KMS-11 (cell line): ENCODE results near the gene ILF2.

ENCODE experiments used
- H2AFZ ChIP-seq: fragments of 200-600 bp; sonication (generic); 2 replicates; pipeline ENCODE4 v1.6.1; 2016; ENCODE audit warnings: antibody characterized with exemption, mixed run types, low read depth
- H3K27ac ChIP-seq: fragments of 200-600 bp; sonication (generic); 2 replicates; pipeline ENCODE4 v1.6.1; 2016; ENCODE audit warnings: mild to moderate bottlenecking, mixed run types
- H3K27me3 ChIP-seq: fragments of 200-600 bp; sonication (generic); 2 replicates; pipeline ENCODE4 v1.6.1; 2017; ENCODE audit warnings: mild to moderate bottlenecking, low read depth, mixed run types, moderate library complexity; ENCODE audit not compliant: insufficient read depth
- H3K36me3 ChIP-seq: fragments of 200-600 bp; sonication (generic); 2 replicates; pipeline ENCODE4 v1.6.1; 2017; ENCODE audit warnings: mild to moderate bottlenecking, mixed run types; ENCODE audit not compliant: insufficient read depth
- H3K4me1 ChIP-seq: fragments of 200-600 bp; sonication (generic); 2 replicates; pipeline ENCODE4 v1.6.1; 2016; ENCODE audit warnings: mild to moderate bottlenecking, low read depth, mixed run types; ENCODE audit not compliant: poor library complexity, severe bottlenecking
- H3K4me2 ChIP-seq: fragments of 200-600 bp; sonication (generic); 2 replicates; pipeline ENCODE4 v1.7.0; 2016; ENCODE audit warnings: mild to moderate bottlenecking, mixed run types
- H3K4me3 ChIP-seq: fragments of 200-600 bp; sonication (generic); IDR thresholded peaks from 2 replicates; pipeline ENCODE4 v1.6.1; 2017; ENCODE audit warnings: low read depth, low read length, mixed read lengths; ENCODE audit not compliant: insufficient read depth
- H3K79me2 ChIP-seq: fragments of 200-600 bp; sonication (generic); 2 replicates; pipeline ENCODE4 v1.6.1; 2016; ENCODE audit warnings: low read depth, mixed run types; ENCODE audit not compliant: insufficient read depth
- H3K9ac ChIP-seq: fragments of 200-600 bp; sonication (generic); 2 replicates; pipeline ENCODE4 v1.6.1; 2016; ENCODE audit warnings: mild to moderate bottlenecking, mixed run types
- H4K20me1 ChIP-seq: fragments of 200-600 bp; sonication (generic); 2 replicates; pipeline ENCODE4 v1.6.1; 2016; ENCODE audit warnings: mild to moderate bottlenecking, mixed run types; ENCODE audit not compliant: insufficient read depth
- TF ChIP-seq, protein P1 (sequence below): fragments of 200-600 bp; sonication (generic); conservative IDR thresholded peaks from 2 replicates; pipeline ENCODE4 v1.6.1; 2017; ENCODE audit warnings: low read depth, mild to moderate bottlenecking, antibody characterized with exemption, low read length, moderate library complexity, mixed read lengths

The ILF2 gene

DNA sequence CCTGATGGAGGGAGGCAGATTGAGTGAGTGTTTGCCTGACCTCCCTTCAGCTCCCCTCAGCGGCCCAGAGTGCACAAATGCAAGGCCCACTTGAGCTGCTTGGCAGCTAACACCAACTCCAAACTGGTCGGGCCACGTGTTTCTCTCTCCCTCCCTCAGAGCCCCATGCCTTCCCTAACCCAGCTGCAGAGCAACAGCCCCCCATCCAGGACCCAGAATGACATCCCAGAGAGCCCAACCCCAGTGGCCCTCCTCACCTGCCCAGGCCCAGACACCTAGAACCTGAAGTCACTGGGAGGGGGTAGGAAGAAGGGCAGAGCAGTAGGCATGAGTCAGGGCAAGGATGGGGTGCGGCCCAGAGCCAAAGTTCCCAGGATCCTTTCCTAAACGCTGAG lies 53.9 kb downstream of the ILF2 start:
- no peaks in the 10 kb centered on the region for H3K27me3 ChIP-seq
- no peak overlapping the region for H3K4me3 ChIP-seq
- H3K9ac ChIP-seq = no peak overlapping the region
- H3K36me3 ChIP-seq = no peaks in the 10 kb centered on the region
- no peaks in the 10 kb centered on the region for H3K79me2 ChIP-seq
- H4K20me1 ChIP-seq = no peaks in the 10 kb centered on the region
- H3K4me1 ChIP-seq = no peaks in the 10 kb centered on the region
- no peak overlapping the region for H3K27ac ChIP-seq
- TF ChIP-seq, protein P1, sequence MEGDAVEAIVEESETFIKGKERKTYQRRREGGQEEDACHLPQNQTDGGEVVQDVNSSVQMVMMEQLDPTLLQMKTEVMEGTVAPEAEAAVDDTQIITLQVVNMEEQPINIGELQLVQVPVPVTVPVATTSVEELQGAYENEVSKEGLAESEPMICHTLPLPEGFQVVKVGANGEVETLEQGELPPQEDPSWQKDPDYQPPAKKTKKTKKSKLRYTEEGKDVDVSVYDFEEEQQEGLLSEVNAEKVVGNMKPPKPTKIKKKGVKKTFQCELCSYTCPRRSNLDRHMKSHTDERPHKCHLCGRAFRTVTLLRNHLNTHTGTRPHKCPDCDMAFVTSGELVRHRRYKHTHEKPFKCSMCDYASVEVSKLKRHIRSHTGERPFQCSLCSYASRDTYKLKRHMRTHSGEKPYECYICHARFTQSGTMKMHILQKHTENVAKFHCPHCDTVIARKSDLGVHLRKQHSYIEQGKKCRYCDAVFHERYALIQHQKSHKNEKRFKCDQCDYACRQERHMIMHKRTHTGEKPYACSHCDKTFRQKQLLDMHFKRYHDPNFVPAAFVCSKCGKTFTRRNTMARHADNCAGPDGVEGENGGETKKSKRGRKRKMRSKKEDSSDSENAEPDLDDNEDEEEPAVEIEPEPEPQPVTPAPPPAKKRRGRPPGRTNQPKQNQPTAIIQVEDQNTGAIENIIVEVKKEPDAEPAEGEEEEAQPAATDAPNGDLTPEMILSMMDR = 0 out of 2 replicates have a peak, but pooled peaks have one; percentile 4
- H3K4me2 ChIP-seq = no peak overlapping the region
- no peak overlapping the region for H2AFZ ChIP-seq

DNA sequence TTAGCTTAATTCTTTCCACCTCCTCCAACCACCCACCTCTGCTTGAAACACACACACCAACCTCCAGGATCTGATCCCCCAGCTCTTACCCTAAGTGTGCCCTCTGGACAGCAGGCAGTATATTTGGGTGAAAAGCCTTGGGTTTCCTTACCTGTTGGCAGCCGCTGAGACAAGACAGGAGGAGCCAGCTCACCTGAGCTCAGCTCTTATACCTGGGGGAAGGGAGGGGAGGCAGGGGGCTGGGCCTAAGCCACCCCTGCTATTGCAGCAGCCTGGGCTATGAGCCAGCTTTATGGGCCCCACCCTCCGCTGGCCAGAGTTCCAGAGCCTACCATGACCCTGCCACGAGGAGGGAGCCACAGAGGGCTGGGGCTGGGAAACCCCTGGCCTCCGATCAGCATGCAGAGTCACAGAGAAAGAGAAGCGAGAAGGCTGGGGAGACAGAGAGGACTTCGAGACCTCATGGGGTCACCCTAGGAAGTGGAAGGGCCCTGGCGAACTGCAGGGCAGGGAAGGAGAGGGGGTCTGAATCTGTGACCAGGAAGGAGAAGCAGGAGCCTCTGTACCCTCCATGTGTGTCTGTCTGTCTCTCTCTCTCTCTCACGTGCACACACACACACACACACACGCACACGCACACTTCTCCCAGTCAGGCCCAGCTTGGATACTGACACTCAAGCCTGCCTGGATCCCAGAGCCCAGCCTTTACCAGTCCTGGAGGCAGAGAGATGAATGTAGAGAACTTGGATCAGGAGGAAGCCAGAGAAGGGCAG lies 54.5 kb downstream of the ILF2 start, which contains the start of gene S100A14:
Gene S100A14 (minus strand): TSS at position 182 of the 773 bp plus-strand sequence. CDS start 467 bp downstream, outside the sequence.
- no peaks in the 10 kb centered on the region for H3K4me1 ChIP-seq
- no peak within 1 kb of the TSS for H3K27ac ChIP-seq
- no peak within 1 kb of the TSS for H3K9ac ChIP-seq

DNA sequence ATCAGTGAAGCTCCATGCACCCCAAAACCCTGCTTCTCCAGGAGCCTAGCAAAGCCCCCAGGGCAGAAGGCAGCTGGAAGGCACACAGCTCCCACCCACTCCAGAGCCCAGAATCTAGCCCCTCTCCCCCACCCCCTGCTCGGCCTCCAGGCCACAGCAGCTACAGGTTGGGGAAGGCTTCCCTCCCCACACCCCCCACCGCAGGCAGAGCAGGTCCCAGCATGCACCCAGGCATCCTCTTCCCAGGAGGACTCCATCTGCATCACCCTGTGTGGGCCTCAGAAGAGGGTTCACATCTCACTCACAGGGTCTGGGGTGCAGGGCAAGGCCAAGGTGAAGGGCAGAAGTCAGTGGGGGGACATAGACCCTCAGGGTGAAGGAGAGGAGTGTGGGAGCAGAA lies 55.4 kb downstream of the ILF2 start:
- Histone ChIP-seq H3K9ac (no peak overlapping the region), H3K4me3 (no peak overlapping the region), H3K27me3 (no peaks in the 10 kb centered on the region), H3K79me2 (no peaks in the 10 kb centered on the region), H3K27ac (no peak overlapping the region), H3K4me1 (no peaks in the 10 kb centered on the region), H2AFZ (no peak overlapping the region), H3K36me3 (no peaks in the 10 kb centered on the region), H3K4me2 (no peak overlapping the region), H4K20me1 (no peaks in the 10 kb centered on the region)
- TF ChIP-seq, protein P1 = no peak

More for the DNA sequence above, 54.5 kb downstream of the ILF2 start, which contains the start of gene S100A14:
- no peaks in the 10 kb centered on the region for H3K79me2 ChIP-seq
- H3K4me3 ChIP-seq = no peak within 1 kb of the TSS
- H3K27me3 ChIP-seq = no peaks in the 10 kb centered on the region
- no peak within 1 kb of the TSS for H3K4me2 ChIP-seq
- H2AFZ ChIP-seq = no peak within 1 kb of the TSS
- no peaks in the 10 kb centered on the region for H4K20me1 ChIP-seq
- TF ChIP-seq, protein P1 = no peak
- H3K36me3 ChIP-seq = no peaks in the 10 kb centered on the region

DNA sequence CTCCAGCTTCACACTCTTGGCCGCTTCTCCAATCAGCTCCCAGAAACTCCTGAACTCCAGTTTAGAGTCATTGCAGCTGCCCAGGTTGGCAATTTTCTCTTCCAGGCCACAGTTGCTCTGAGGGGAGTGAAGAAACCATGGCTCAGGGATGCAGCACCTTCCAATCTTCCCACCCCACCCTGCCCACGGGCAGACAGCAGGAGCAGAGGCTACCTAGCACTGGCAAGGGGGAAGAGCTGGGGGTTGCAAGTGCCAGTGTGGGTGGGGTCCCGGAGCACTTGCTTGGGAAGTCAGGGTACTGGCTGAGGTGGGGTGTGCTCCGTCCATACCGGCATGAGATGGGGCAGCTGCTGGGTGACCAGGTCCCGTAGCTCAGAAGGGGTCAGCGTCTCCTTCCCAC lies 55.9 kb downstream of the ILF2 start:
- H3K4me1 ChIP-seq = no peaks in the 10 kb centered on the region
- no peaks in the 10 kb centered on the region for H3K79me2 ChIP-seq
- H3K27me3 ChIP-seq = 0 out of 2 replicates have a peak, but pooled peaks cover 3% of the 10 kb centered on the region
- no peak overlapping the region for H3K9ac ChIP-seq
- TF ChIP-seq, protein P1 = no peak
- H3K36me3 ChIP-seq = no peaks in the 10 kb centered on the region
- no peak overlapping the region for H3K4me3 ChIP-seq
- H4K20me1 ChIP-seq = no peaks in the 10 kb centered on the region
- no peak overlapping the region for H3K4me2 ChIP-seq
- no peak overlapping the region for H2AFZ ChIP-seq
- H3K27ac ChIP-seq = no peak overlapping the region
